NB4 (cell line): ENCODE data around the gene KIF22.

Experiments used
- POLR2A ChIP-seq: IDR thresholded peaks from 2 replicates; pipeline ENCODE4 v1.6.1; 2011; ENCODE audit warnings: mild to moderate bottlenecking; ENCODE audit not compliant: insufficient read length; ENCODE audit errors: extremely low read depth
- TF ChIP-seq, protein P1 (sequence below): IDR thresholded peaks from one replicate; pipeline ENCODE4 v1.5.1; 2012; ENCODE audit warnings: low read depth, low read length

DNA sequence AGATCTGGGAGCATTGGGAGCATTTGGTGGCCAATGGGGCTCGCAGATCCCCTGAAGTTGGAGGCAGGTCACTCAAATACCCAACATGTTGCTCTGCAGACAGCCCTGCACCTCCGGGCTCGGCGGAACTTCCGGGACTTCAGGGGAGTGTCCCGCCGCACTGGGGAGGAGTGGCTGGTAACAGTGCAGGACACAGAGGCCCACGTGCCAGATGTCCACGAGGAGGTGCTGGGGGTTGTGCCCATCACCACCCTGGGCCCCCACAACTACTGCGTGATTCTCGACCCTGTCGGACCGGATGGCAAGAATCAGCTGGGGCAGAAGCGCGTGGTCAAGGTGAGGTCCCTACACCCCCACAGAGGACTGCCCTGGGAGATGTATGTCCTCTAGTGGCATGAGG, 46.1 kb downstream of the KIF22 start:
- no peak for TF ChIP-seq POLR2A
- TF ChIP-seq, protein P1, sequence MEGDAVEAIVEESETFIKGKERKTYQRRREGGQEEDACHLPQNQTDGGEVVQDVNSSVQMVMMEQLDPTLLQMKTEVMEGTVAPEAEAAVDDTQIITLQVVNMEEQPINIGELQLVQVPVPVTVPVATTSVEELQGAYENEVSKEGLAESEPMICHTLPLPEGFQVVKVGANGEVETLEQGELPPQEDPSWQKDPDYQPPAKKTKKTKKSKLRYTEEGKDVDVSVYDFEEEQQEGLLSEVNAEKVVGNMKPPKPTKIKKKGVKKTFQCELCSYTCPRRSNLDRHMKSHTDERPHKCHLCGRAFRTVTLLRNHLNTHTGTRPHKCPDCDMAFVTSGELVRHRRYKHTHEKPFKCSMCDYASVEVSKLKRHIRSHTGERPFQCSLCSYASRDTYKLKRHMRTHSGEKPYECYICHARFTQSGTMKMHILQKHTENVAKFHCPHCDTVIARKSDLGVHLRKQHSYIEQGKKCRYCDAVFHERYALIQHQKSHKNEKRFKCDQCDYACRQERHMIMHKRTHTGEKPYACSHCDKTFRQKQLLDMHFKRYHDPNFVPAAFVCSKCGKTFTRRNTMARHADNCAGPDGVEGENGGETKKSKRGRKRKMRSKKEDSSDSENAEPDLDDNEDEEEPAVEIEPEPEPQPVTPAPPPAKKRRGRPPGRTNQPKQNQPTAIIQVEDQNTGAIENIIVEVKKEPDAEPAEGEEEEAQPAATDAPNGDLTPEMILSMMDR = no peak
